MM.1S (cell line): ENCODE measurements around the gene CXXC4.

Experiments used
- CTCF ChIP-seq: fragments of 300-600 bp; sonication (generic); IDR thresholded peaks from 2 replicates; pipeline ENCODE4 v1.5.1; 2016; ENCODE audit warnings: antibody characterized with exemption, low read length, mixed read lengths
- EZH2 ChIP-seq: fragments of 300-600 bp; sonication (generic); optimal IDR thresholded peaks from 2 replicates; pipeline ENCODE3; 2017; ENCODE audit warnings: low read depth, mild to moderate bottlenecking, antibody characterized with exemption, low read length, mixed read lengths

GRCh38 chr4:104469794-104470193 lies 24.9 kb downstream of the CXXC4 start:
- TF ChIP-seq CTCF (no peak), EZH2 (no peak)
